Osteoblast (primary cell): Measurements from ENCODE around the gene UPP2. TPM values are rescaled to one million over a fixed set of nuclear protein-coding genes. Genes with fewer than 3 reads are reported as not detected.

Experiments
- DNase-seq: peaks from one replicate; pipeline ENCODE4 v3.0.0; 2011; ENCODE audit warnings: low spot score, mixed read lengths; ENCODE audit not compliant: insufficient read length; ENCODE audit errors: missing footprints
- H2AFZ ChIP-seq: 2 replicates; pipeline ENCODE4 v1.6.0; 2011; ENCODE audit warnings: mild to moderate bottlenecking, low read length
- H3K27ac ChIP-seq: 2 replicates; pipeline ENCODE4 v1.5.1; 2011; ENCODE audit warnings: mild to moderate bottlenecking, low read depth, low read length, moderate library complexity
- H3K27me3 ChIP-seq: 2 replicates; pipeline ENCODE4 v1.6.0; 2012; ENCODE audit warnings: mild to moderate bottlenecking, control low read depth, inconsistent platforms, low read length, moderate library complexity; ENCODE audit not compliant: insufficient read depth
- H3K36me3 ChIP-seq: 2 replicates; pipeline ENCODE4 v1.5.1; 2011; ENCODE audit warnings: mild to moderate bottlenecking, low read length, control low read depth, moderate library complexity; ENCODE audit not compliant: insufficient read depth
- H3K4me1 ChIP-seq: 2 replicates; pipeline ENCODE4 v1.5.1; 2011; ENCODE audit warnings: mild to moderate bottlenecking, low read length, control low read depth, moderate library complexity; ENCODE audit not compliant: insufficient read depth
- H3K4me2 ChIP-seq: 2 replicates; pipeline ENCODE4 v1.6.0; 2011; ENCODE audit warnings: mild to moderate bottlenecking, low read length; ENCODE audit not compliant: insufficient read depth
- H3K4me3 ChIP-seq: fragments of 200-600 bp; sonication (generic); 3 replicates; pipeline ENCODE4 v1.5.1; 2012; ENCODE audit warnings: mild to moderate bottlenecking, low read length, inconsistent platforms; ENCODE audit not compliant: insufficient read depth
- H3K79me2 ChIP-seq: 2 replicates; pipeline ENCODE4 v1.6.0; 2012; ENCODE audit warnings: mild to moderate bottlenecking, low read length, control low read depth, inconsistent platforms; ENCODE audit not compliant: insufficient read depth
- H3K9me3 ChIP-seq: 2 replicates; pipeline ENCODE4 v1.5.1; 2011; ENCODE audit warnings: low read depth, low read length, control low read depth
- H4K20me1 ChIP-seq: 2 replicates; pipeline ENCODE4 v1.6.0; 2012; ENCODE audit warnings: mild to moderate bottlenecking, low read length, control low read depth; ENCODE audit not compliant: insufficient read depth
- total RNA-seq: library from RNA; depleted of rRNA; stranded (reverse); fragments of >200 nt; gene quantifications from 2 replicates; pipeline ENCODE4 v1.2.3, GENCODE V29; 2012
- TF ChIP-seq, protein P1 (sequence below): IDR thresholded peaks from 2 replicates; pipeline ENCODE4 v1.5.1; 2011; ENCODE audit warnings: mild to moderate bottlenecking, low read depth, low read length, moderate library complexity; ENCODE audit errors: extremely low read depth

UPP2 gene
- total RNA-seq, 1 donor, result not detected

DNA sequence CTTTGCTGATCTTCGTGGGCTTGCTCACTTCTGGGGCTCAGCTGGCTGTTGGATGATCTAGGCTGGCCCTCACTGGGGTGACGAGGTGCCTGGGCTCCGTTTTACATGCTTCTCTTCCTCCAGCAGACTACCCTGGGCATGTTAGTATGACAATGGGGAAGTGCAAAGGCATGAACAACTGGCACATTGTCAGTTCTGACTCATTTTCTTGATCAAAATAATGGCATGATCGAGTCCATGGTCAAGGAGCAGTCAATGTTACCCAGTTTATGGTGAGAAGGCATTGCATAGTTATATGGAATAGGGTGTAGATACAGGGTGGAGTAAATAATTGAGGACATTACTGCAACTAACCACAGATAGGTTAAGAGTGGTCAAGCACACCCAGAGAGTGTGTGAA, 10.0 kb upstream of the UPP2 start:
- Histone ChIP-seq H2AFZ (no peak overlapping the region), H3K4me2 (no peak overlapping the region), H3K79me2 (no peaks in the 10 kb centered on the region), H3K27me3 (no peaks in the 10 kb centered on the region), H4K20me1 (no peaks in the 10 kb centered on the region), H3K4me3 (no peak overlapping the region), H3K36me3 (no peaks in the 10 kb centered on the region), H3K4me1 (no peaks in the 10 kb centered on the region), H3K27ac (no peak overlapping the region), H3K9me3 (no peaks in the 10 kb centered on the region)
- no peak for DNase-seq
- TF ChIP-seq, protein P1, sequence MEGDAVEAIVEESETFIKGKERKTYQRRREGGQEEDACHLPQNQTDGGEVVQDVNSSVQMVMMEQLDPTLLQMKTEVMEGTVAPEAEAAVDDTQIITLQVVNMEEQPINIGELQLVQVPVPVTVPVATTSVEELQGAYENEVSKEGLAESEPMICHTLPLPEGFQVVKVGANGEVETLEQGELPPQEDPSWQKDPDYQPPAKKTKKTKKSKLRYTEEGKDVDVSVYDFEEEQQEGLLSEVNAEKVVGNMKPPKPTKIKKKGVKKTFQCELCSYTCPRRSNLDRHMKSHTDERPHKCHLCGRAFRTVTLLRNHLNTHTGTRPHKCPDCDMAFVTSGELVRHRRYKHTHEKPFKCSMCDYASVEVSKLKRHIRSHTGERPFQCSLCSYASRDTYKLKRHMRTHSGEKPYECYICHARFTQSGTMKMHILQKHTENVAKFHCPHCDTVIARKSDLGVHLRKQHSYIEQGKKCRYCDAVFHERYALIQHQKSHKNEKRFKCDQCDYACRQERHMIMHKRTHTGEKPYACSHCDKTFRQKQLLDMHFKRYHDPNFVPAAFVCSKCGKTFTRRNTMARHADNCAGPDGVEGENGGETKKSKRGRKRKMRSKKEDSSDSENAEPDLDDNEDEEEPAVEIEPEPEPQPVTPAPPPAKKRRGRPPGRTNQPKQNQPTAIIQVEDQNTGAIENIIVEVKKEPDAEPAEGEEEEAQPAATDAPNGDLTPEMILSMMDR, result no peak

DNA sequence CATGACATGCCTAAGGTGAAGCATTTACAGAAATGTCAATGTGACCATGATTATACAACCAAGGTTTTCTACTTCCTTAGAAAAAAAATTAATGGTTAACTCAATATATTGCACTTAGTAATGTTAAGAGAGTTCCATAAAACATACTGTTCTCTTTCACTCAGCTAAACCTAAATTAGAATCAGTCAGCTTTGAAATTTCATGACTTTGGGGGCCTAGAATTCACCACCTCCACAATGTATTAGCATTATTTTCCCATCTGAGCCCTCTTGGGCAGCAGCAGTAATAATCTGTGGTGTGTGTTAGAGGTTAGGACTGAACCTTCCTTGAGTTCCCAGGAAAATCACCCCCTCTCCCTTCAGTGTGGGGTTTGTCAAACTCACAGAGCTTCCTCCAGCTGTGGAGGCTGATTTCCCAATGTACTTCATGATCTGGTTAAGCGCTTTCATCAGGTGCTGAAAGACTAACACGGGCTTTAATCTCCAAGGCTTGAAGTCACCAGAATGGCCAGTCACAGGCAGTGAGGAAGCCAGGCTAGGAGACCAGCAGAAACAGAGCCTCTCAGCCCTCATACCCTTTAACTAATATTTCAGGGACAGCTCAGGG, 7.1 kb upstream of the UPP2 start:
- TF ChIP-seq, protein P1, result no peak
- Histone ChIP-seq H3K4me2 (no peak overlapping the region), H3K27me3 (no peaks in the 10 kb centered on the region), H3K36me3 (no peaks in the 10 kb centered on the region), H3K4me1 (peaks cover 2% of the 10 kb centered on the region), H2AFZ (no peak overlapping the region), H3K79me2 (no peaks in the 10 kb centered on the region), H4K20me1 (no peaks in the 10 kb centered on the region), H3K9me3 (no peaks in the 10 kb centered on the region), H3K4me3 (no peak overlapping the region), H3K27ac (no peak overlapping the region)
- DNase-seq, result no peak

DNA sequence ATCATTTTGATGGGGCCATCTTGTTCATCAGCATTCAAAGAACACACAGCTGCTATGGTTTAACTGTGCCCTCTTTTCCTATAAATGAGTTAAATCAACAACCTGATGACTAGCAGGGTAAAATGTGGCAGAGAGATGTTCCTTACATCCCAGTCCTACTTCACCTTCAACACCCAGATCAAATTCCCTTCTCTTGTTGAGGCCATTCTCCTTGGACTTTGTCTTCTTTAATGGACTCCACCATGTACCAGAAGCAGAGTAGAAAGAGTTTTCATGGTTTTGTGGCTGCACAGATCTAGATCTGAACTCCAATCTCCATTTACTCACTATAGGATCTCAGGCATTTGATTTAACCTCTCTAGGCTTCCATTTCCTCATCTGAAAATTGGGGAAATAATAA, 6.4 kb upstream of the UPP2 start:
- Histone ChIP-seq H3K79me2 (no peaks in the 10 kb centered on the region), H2AFZ (no peak overlapping the region), H3K4me1 (peaks cover 4% of the 10 kb centered on the region), H3K9me3 (no peaks in the 10 kb centered on the region), H3K4me2 (no peak overlapping the region), H3K27ac (no peak overlapping the region), H3K27me3 (no peaks in the 10 kb centered on the region), H3K36me3 (no peaks in the 10 kb centered on the region), H3K4me3 (no peak overlapping the region), H4K20me1 (no peaks in the 10 kb centered on the region)
- TF ChIP-seq, protein P1, result no peak
- DNase-seq, result no peak

DNA sequence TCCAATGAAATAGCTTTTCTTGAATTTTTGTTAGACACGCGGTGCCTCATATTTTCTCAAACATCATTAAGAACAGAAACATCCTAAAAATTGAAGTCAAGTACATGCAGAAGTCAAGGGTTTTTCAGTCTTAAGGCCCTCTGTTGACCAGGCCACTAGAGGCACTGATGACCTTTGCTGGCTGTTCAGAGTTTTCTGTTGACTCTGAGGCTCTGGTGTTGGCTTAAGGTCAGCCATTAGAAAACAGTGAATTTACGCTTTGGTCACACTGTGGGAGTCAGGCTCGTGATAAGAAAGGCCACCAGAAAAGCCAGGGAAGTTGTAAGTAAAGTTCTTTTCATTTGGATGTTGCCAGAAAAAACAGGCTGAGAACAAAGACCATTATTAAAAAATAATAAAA, 5.8 kb upstream of the UPP2 start:
- H3K4me1 ChIP-seq, result peaks cover 4% of the 10 kb centered on the region
- TF ChIP-seq, protein P1, result no peak
- no peaks in the 10 kb centered on the region for H3K36me3 ChIP-seq
- no peak overlapping the region for H3K4me3 ChIP-seq
- H3K27me3 ChIP-seq, result no peaks in the 10 kb centered on the region
- H4K20me1 ChIP-seq, result no peaks in the 10 kb centered on the region
- H3K9me3 ChIP-seq, result no peaks in the 10 kb centered on the region
- no peaks in the 10 kb centered on the region for H3K79me2 ChIP-seq
- H2AFZ ChIP-seq, result no peak overlapping the region
- DNase-seq, result no peak
- H3K27ac ChIP-seq, result no peak overlapping the region
- no peak overlapping the region for H3K4me2 ChIP-seq
